Cardiac ventricle fibroblast (primary cell): ENCODE measurements around the gene EXOSC5. TPM values are rescaled to one million over a fixed set of nuclear protein-coding genes. Genes with fewer than 3 reads are reported as not detected.

Experiments used
- total RNA-seq: library from RNA; depleted of rRNA; stranded (reverse); fragments of >200 nt; gene quantifications from 2 replicates; pipeline ENCODE4 v1.2.3, GENCODE V29; 2015

Gene EXOSC5
- total RNA-seq, result 15.2 and 25.5 TPM in 2 replicates

DNA sequence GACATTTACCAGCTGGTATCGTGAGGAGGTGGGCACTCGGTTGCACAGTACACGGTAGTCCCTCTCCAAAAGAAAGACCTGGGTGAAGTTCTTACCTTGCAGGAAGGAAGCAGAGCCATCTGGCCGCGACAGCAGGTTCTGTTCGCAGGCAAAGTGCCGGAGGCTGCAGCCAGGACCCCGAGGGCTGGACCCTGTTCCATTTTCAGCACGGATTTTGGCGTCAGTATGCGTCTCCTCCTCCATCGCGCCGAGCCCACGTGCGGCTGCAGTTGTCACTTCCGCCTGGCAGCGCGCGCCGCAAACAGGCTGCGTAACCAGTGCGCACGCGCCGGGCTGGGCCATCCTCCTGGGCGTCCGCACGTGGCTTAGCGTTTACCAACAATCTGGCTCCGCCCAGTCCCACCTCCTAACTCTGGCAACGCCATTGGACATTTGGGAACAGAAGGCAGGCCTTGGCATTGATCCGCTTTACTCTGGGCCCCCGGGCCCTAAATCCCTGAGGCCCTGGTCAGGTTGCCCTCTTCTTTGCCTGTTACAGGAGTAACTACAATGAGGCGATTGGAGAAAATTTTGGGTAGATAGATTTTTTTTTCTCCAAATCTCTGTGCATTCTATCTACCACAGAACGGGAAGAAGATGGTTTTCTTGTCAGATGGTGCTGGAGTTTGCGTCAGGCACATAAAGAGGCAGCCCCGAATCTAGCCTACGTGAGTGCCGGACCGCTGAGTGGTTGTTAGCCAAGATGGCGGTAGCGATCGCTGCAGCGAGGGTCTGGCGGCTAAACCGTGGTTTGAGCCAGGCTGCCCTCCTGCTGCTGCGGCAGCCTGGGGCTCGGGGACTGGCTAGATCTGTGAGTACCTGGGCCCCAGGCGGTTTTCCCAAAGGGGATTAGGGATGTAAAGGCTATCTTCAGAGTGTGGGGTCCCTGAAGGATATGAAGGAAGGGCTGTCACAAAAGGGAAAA is at the start of gene EXOSC5, which contains the start of gene BCKDHA:
EXOSC5 (minus strand) TSS at position 274 of the 964 bp plus-strand sequence; CDS start at position 243, 31 bp downstream.
BCKDHA (plus strand) TSS at position 733 of the 964 bp plus-strand sequence; CDS start at position 743, 10 bp downstream.

DNA sequence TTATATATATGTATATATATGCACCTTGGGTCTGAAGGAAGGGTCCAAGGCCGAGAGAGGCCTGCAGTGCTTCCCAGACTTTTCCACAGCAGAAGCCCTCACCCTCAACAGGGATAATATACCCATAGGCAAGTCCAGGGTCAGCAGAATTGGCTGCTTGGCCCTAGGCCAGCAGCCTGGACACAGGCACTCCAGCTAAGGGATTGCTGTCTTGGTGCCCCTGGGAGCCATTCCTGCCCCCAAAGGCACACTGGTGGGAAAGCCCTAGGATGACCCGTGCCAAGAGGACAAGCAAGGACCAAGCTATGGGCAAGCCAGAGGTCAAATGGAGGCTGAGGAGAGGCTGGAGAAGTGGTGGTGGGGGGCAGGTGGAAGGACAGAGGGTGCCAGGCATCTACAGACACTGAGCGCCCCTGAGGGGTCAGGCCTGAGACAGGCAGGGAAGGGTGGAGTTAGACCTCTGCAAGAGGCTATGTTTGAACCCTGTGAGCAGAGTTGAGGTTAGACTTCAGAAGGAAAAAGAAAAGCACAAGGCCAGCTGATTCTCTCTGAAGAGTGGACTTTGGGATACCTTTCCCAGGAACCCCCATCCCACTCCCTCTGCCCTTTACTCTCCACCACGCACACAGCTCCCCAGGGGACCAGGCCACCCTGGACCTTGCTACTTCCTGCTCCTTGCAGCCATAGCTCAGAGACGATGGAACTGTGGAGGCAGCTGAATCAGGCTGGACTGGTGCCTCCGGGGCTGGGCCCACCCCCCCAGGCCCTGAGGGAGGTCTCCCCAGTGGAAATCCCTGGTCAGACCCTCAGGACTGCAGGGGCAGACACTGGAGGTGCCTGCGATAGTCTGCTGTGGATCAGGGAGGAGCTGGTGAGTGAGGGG is 45.6 kb upstream of the EXOSC5 start, which contains the start of gene ERICH4:
ERICH4 (plus strand) TSS at position 684 of the 883 bp plus-strand sequence; CDS start at position 698, 14 bp downstream.

DNA sequence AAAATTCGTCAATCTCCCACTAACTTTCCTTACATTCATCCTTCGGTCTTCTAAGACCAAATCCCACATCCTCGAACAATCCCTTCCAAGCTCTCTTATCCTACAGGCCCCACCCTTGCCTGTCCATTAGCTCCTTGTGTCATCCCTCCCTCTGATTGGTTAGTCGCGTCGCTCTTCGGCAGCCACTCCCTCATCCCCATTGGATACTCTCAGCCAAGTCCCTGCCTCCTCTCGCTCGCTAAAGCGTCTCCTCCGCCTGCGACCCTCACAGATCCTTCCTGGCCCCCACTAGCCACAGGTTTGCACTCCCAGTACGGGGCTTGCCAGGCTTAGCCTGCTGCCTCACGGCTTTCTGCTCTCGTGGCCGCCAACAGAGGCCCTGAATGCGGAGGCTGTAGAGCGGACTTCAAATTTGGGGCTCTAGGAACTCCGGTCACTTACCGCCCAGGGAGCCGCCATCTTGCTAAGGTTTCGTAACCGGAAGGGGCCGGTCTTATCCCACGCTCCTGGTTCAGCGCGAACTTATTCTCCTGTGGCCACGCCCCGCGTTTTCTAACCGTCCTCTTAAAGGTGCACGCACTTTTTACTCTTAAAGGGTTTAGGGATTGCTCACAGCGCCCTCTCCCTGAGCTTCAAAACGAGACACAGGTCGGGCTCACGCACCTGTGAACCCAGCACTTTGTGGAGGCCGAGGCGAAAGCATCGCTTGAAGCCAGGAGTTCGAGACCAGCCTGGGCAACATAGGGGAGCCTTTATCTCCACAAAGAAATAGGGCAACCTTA is 42.5 kb upstream of the EXOSC5 start, which contains the start of gene DMAC2:
DMAC2 (minus strand) TSS at position 472 of the 782 bp plus-strand sequence; CDS start at position 459, 13 bp downstream.

DNA sequence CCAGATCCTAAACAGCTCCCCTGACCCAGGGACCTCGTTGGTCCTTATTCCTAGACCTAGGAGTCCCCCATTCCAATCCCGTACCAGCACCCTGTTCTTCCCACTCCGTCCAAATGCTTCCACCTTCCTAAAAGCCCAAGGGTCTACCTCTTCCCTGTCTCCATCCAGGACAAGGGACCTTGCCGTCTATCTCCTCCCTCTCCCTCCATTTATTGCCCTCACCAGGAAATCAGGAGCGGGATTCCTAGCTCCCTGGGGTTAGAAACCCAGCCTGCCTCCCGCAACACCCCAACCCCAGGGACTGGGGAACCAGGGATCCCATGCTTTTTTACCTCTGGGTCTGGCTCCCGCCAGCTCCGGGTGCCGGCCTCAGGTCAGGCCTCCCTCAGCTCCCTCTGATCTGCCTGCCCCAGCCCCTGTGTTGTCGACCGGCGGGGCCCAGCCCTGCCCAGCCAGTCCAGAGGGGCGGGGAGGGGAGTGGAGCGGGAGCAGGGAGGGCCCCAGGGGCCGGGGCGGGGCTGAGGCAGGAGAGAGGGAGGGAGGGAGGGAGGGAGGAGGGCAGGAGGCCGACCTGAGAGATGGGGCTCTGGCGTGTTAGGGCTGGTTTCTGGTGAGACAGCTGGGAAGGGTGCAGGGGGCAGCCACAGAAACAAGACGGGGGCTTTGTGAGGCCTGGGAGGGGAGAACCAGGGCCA is 29.9 kb upstream of the EXOSC5 start, which contains the start of gene B3GNT8:
B3GNT8 (minus strand) TSS at position 423 of the 695 bp plus-strand sequence. CDS start 596 bp downstream, outside the sequence.

DNA sequence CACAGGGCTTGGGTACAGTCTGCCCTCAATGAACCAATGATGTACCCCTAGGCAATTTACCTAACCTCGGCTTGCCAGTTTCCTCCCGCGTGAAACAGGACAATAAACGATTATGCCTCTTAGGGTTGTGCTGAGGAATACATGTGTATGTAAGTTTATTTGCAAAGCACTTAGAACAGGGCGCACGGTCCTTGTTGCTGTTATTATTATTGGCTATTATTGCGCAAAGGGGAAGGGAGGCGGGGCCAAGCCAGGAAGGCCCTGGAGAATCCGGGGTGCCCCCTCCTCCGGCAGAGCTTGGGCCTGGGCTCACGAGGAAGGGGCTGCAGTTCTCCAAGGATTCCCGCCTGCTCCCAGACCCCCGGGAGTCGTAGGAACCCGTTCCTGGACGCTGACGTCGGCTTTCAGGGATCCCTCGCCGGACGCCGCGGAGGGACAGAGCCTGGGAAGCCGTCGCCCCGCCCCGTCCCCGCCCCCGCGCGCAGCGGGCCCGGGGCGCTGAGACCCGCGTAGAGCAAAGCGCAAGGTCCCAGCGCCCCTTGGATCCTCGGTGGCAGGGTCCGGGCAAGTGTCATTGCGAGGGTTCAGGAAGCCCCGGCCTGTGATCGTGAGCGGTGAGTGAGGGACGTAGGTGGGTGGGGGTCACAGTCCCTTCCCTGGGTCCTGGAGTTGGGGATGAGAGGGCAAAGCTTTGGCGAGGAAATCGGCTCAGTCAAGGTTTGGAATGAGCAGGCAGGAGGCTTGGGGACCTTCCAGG is 20.7 kb downstream of the EXOSC5 start, which contains the start of gene TMEM91:
TMEM91 (plus strand) TSS at position 293 of the 757 bp plus-strand sequence. CDS start 1,777 bp downstream, outside the sequence.

DNA sequence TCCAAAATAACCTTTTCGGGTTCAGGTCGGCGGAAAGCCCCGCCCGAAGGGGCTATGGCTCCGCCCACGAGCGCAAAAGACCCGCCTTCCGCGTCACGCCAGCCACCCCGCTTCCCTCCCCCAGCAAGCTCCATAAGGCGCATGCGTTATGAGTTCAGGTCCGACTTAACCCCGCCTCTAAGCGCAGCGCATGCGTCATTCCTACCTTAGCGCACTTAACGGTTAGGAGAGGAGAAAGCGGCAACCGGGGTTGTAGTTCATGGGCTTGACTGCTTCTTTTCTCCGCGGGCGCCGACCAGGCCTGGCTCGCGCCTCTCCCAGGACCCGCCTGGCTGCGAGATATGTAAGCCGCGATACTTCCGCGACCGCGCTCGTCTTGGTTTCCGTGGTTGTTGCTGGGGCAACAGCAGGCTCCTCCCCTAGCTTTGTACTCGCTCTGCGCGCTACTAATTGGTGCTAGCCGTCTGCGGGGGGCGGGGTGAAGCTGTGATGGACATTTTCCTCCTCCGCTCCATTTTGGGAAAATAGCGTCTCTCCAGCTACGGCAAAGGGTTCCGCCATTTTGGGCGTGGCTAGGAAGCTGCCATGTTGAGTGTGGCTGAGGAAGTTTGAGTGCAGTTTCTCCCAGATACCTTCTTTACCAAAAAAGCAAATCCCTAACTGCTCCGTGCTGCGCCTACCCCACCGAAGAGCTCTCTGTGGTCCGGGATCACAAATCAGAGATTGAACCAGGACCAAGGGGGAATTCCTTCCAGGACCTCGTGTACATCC is 33.2 kb downstream of the EXOSC5 start, which contains the start of gene B9D2:
B9D2 (minus strand) TSS at position 397 of the 771 bp plus-strand sequence. CDS start 630 bp downstream, outside the sequence.

GRCh38 chr19:41353466-41354342 is 43.5 kb downstream of the EXOSC5 start, which contains the start of gene TGFB1:
Gene TGFB1 (minus strand): TSS chr19:41353922. CDS start chr19:41353044, 878 bp downstream.

Other genes with a start within 250 kb of the EXOSC5 start
- not detected in 2 replicates for gene CYP2S1, start 204.1 kb downstream of the EXOSC5 start, total RNA-seq
- 44.3 and 52.9 TPM in 2 replicates for gene AXL, start 178.1 kb downstream of the EXOSC5 start, total RNA-seq
- 117 and 119 TPM in 2 replicates for gene HNRNPUL1, start 133.0 kb downstream of the EXOSC5 start, total RNA-seq
- gene CCDC97, start 87.2 kb downstream of the EXOSC5 start, total RNA-seq, result 11.9 and 12.0 TPM in 2 replicates
- 65.2 and 74.3 TPM in 2 replicates for gene TGFB1, start 43.4 kb downstream of the EXOSC5 start, total RNA-seq
- gene B9D2, start 33.2 kb downstream of the EXOSC5 start, total RNA-seq, result 1.7 and 6.1 TPM in 2 replicates
- gene TMEM91, start 20.8 kb downstream of the EXOSC5 start, total RNA-seq, result 5.5 and 8.5 TPM in 2 replicates
- gene BCKDHA, start 459 bp upstream of the EXOSC5 start, total RNA-seq, result 30.8 and 37.3 TPM in 2 replicates
- 0.78 and 1.2 TPM in 2 replicates for gene B3GNT8, start 30.0 kb upstream of the EXOSC5 start, total RNA-seq
- gene DMAC2, start 42.6 kb upstream of the EXOSC5 start, total RNA-seq, result 28.8 and 31.2 TPM in 2 replicates
- not detected in 2 replicates for gene ERICH4, start 45.8 kb upstream of the EXOSC5 start, total RNA-seq
- gene CEACAM21, start 178.8 kb upstream of the EXOSC5 start, total RNA-seq, result not detected in 2 replicates
- gene CEACAM4, start 229.7 kb upstream of the EXOSC5 start, total RNA-seq, result not detected in 2 replicates